Inflammatory macrophage treated with lipopolysaccharide for 4 hours (primary cell): ENCODE data around the gene MARCHF7.
"Not testable (repeated sequence)": the region's sequence is repeated elsewhere in the genome, so short reads cannot be mapped to it uniquely, and the experiment has no call there.

ENCODE experiments used
- DNase-seq: peaks from one replicate; pipeline ENCODE4 v3.0.0-alpha.2; 2020

Gene MARCHF7, protein sequence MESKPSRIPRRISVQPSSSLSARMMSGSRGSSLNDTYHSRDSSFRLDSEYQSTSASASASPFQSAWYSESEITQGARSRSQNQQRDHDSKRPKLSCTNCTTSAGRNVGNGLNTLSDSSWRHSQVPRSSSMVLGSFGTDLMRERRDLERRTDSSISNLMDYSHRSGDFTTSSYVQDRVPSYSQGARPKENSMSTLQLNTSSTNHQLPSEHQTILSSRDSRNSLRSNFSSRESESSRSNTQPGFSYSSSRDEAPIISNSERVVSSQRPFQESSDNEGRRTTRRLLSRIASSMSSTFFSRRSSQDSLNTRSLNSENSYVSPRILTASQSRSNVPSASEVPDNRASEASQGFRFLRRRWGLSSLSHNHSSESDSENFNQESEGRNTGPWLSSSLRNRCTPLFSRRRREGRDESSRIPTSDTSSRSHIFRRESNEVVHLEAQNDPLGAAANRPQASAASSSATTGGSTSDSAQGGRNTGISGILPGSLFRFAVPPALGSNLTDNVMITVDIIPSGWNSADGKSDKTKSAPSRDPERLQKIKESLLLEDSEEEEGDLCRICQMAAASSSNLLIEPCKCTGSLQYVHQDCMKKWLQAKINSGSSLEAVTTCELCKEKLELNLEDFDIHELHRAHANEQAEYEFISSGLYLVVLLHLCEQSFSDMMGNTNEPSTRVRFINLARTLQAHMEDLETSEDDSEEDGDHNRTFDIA

DNA sequence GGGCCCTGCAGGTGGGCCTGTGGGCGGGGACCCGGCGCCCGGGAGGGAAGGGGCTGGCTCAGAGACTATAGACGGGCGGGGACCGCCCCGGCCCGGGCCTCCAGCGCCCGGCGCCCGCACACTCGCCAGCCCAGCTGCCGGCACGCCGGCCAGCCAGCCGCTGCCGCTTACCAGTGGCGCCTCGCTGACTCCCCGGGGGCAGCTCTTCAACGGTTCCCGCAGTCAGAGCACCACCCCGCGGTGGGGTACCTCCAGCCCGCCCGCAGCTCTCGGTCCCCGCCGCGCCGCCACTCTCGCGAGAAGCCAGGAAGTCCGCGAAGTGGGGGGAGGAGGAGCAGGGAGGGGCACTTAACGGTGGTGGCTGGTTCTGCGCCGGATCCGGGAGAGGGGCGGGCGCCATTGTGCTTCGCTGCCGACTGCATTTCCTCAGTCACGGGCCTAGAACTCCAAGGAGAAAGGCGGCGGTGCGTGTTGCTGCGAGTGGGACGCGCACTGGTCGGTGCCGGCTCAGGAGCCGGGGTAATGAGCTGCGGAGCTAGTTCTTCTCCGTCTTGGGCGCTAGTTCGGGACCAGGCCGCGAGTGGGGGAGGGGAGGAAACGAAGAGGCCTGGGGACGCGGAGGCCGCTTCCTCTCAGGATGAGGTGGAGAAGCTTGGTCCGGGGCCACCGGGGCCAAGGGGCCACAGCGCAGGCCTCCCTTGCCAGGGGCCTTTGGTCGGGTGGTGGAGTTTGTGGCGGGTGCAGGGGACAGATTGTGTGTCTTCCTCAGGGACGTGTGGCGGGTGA is at the start of gene MARCHF7:
TSS of gene MARCHF7 (plus strand) at position 364 of the 786 bp plus-strand sequence. CDS start 16,517 bp downstream, outside the sequence.
- peak; percentile 97 for DNase-seq

DNA sequence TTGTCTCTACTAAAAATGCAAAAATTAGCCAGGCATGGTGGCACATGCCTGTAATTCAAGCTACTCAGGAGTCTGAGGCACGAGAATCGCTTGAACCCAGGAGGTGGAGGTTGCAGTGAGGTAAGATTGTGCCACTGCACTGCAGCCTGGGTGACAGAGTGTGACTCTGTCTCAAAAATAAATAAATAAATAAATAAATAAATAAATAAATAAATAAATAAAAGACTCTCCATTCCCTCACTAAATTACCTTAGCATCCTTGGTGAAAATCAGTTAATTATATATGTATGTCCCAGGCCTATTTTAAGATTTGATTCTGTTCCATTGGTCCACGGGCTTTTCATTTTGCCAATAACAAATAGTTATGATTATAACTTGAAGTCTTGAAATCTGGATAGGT is 44.9 kb upstream of the MARCHF7 start:
- not testable (repeated sequence) for DNase-seq

DNA sequence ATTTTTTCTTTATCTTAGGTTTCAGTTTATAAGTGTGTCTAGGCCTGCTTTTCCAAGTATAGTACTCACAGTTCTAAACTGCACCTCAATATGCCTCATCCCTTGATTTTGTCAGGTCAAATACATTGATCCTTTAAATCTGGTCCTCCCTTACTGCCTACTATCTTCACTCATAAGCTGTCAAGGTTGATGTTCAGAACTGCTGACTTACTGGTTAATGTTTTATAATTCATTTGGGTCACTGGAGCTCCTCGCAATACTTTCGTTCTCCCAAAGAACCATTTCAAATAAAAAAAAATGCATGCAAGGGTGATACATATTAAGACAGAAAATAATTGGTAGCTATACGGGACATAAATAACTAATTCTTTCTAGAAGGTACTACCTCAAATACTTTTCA is 41.3 kb upstream of the MARCHF7 start:
- no peak for DNase-seq

DNA sequence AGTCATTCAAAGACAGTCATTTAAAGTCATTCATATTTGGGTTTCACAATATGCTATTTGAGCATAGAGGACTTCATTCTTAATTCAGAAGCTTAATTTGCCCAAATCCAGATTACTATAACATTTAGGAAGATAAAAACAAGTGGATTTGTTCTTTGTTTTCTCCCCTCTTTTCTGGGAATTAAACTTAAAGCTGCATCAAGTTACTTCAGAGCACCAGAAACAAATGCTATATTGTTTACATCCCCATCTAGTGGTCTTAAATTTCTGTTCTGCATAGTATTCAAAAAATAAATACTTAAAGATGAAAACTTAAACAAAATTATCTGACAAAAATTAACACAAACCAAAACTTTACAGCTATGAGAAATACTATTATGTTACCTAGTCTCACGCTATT is 34.7 kb upstream of the MARCHF7 start:
- peak; percentile 27 for DNase-seq

DNA sequence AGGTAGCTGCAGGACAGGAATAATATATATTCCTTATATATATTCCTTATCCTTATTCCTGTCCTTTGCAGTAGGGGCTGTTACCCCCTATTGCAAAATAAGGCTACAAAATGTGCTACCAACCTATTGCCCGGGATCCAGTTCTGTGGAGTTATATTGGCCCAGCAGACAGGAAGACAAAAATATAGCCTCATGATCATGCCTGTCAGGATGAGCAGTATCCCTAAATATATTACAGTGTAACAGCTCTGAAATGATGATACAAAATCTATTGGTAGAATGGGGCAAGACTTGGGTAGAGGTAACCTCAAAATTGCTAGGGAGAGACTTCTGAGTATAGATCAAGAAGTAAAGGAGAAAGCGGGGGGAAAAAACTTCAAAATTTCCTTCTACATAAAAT is 31.6 kb upstream of the MARCHF7 start:
- DNase-seq, result no peak

DNA sequence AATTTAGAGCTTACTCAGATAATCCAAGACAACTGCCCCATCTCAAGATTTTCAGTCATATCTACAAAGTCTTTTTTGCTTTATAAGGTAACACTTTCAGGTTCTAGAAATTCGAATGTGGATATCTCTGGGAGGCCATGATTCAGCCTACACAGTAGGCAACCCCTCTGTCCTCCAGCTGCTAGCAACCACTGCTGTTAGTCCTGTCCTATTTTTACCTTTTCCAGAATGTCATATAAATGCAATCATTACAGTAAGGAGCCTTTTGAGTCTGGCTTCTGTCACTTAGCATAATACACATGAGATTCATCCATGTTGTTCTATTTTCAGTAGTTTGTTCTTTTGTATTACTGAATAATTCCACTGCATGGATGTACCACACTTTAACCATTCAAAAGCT is 28.5 kb upstream of the MARCHF7 start:
- no peak for DNase-seq

DNA sequence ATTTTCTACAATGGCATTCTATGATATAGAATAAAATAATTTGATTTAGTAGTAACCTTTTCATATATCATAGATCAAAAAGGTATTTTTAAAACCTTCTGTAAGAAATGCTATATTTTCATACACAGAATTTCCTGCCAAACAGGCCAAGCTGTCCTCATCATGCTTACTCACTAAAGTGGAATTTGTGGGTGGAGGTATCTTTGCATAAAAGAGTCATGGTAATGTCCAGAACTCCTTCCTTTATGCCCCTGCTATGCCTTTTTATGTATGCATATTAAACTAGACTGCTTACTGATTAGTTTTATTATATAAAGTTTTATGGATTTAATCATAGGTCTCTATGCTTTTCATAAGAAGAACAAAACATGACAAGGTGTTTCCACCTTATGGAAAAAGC is 27.5 kb upstream of the MARCHF7 start:
- no peak for DNase-seq

DNA sequence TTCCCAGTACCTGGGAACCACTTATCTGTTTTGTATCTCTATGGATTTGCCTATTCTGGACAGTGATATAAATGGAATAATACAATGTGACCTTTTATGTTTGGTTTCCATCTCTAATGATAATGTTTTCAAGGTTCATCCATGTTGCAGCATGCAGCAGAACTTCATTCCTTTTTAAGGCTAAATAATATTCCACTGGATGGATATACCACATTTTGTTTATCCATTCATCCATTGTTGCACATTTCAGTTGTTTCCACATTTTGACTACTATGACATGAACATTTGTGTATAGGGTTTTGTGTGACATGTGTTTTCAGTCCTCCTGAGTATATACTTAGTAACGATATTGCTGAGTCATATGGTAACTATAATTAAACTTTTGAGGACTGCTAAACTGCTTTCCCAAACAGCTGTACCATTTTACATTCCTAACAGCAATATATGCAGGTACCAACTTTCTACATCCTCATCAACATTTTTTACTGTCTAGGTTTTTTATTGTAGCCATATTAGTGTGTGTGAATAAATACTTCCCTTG is 17.7 kb upstream of the MARCHF7 start:
- DNase-seq, result no peak

DNA sequence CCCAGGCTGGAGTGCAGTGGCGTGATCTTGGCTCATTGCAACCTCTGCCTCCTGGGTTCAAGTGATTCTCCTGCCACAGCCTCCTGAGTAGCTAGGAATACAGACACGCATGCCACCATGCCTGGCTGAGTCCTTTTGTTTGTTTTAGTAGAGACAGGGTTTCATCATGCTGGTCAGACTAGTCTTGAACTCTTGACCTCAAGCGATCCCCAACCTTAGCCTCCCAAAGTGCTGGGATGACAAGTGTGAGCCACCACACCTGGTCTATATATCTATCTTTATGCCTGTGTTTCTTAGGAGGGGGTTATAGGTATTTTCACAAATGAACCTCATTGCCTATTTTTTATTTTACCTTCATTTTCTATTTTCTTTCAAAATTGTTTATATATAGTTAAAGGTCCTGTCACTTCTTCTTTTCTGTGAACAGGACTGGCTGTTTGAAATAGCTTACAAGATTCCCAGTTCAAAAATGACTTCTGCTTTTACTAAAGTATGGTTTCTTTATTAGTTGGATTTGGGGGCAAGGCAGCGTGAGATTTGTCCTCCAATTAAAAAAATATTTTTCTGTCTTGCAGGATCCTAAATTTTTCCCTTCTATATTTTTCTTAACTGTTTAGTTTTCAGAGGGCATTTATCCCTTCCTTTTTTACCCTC is 16.4 kb upstream of the MARCHF7 start:
- DNase-seq, result peak; percentile 83

DNA sequence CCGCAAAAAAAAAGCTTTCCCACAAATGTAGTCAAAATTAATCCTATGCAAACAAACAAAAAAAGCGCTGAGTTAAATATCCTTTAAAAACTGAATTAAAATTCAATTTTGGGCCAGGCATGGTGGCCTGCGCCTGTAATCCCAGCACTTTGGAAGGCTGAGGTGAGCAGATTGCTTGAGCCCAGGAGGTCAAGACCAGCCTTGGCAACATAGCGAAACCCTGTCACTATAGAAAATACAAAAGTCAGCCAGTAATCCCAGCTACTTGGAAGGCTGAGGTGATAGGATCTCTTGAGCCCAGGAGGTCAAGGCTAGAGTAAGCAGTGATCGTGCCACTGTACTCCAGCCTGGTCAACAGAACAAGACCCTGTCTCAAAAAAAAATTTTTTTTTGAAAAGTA is 8.8 kb upstream of the MARCHF7 start:
- no peak for DNase-seq

DNA sequence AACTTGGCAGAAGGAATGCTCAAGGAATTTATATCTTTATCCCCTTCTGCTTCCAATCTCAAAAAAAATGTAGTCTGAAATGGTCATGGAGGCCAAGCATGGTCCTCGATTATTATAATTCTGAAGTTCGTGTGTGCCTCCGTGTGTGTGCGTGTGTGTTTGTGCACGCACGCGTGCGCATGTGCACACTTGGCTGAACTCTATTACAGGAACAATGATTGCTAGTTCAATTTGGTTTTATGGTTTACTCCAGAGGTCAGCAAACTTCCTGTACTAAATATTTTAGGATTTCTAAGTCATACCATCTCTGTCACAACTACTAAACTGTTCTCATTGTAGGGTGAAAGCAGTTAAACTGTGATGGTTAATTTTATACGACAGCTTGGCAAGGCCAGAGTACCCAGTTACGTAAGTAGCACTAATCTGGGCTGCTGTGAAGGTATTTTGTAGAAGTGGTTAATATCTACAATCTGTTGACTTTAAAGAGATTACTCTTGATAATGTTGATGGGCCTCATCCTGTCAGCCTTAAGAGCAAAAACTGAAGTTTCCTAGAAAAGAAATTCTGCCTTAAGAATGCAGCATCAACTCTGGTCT is 5.8 kb upstream of the MARCHF7 start:
- DNase-seq, result no peak

DNA sequence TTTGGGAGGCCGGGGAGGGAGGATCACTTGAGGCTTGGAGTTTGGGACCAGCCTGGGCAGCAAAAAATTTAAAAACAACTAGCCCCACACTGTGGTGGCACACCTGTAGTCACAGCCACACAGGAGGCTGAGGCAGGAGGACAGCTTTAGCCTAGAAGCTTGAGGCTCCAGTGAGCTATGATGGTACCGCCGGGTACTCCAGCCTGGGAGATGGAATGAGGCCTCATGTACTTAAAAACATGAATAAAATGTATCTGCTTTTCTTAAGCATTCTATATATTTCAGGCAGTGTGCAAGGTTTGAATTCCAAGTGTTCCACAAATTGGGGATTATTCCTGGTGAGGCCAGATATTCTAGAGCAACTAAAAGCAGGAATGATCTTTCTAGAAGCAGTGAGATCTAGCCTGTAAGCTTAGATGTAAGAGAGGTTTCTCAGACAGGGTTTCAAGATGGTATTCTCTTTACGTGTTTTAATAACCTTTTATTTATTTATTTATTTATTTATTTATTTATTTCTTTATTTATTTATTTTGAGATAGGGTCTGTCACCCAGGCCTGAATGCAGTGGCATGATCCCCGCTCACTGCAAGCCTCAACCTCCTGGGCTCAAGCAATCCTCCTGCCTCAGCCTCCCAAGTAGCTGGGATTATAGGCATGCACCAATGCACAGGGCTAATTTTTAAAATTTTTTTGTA is 4.1 kb upstream of the MARCHF7 start:
- DNase-seq, result no peak

DNA sequence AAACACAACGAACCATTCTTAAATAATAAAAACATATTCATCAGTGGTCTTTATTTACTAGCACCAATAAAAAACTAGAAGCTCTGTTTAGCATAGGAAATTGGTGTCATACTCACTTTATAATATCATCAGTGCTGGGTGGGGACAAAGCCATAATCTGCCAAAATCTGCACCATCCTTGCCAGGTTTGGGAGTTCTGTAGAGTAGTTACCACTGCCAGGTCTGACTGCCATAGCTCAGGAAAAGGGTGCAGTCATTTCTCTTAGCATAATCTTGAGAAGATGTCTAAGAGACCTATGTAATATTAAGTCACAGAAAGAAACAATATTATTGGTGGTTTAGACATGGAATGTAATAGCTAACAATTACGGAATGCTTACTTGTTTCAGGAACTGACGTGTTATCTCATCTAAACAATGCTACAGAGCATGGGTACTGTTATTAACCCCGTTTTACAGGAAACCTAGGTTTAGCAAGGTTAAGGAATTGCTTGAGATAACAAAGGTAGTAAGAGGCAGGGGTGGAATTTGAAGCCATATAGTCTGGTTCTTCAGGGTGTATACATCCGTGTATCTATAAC is 1.6 kb upstream of the MARCHF7 start:
- peak; percentile 18 for DNase-seq

DNA sequence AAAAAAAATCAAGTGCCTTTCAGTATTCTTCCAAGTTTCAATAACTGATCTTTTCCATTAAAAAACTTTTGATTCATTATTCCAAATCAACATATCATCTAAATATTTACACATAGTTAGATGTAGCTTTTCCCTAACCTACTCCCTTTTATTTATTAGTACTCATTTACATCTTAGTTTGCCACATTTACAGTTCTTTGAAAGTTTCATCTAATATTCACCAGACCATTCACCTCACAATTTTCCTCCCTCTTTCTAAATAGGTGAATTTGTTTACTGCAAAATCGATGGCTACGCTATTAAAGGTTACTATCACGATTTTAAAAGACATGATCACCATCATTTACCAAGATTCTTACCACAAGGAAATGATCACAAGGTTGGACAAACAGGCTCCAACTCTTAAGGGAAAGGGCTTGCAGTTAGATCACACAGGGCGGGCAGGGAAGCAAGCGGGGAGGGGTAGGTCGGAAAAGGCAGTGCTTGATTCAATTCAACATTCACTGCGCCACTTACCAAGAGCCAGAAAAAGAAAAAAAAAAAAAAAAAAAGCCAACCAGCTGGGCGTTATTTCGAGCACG is 654 bp upstream of the MARCHF7 start:
- DNase-seq, result no peak

DNA sequence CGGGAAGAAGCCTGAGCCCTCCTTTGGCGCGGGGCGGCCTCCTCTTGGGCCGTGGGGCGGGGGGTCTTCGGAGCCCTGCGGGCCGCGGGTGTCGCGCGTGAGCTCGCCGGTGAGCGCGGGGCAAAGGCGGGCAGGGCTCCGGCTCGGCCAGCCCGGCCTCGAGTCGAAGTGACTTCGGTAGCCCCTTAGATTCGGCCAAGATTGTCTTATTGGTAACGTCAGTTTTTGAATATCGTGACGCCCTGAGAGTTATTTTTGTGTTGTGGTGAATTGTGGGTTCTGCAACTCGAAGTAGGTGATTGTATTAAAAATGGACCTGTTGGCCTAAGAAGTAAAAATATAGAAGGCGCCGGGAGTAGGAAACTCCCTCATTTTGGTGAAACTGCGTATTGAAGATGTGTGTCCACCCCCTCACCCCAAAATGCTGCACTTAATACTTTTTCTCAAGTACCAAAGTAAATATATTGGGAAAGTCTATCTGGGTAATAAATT is 669 bp downstream of the MARCHF7 start:
- DNase-seq, result peak; percentile 32

DNA sequence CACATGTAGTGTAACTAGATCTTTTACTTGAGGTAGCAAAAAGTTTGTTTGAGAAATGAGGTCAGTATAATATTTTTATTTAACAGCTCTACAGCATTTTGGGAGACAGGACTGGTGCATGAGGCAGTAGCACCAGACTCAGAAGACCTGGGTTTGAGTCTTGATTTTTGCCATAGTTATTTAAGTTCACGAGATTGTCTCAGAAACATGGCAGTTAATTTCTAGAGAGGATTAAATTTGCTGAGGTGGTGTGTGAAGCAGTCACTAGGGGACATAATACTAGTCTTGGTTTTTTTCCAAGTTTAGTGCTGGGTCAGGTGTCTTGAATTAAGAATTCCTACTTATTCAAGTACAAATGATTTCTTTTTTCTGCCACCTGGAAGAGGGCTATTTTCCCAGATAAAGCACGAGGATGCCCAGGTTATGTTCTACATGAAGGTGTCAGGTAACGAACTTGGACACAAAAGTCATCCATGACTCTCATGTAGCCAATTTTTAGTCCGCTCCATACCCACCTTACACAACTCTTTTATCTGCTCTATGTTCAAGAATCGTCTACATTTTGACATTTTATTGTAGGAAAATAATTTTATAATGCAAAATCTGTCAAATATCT is 1.4 kb downstream of the MARCHF7 start:
- peak; percentile 11 for DNase-seq

DNA sequence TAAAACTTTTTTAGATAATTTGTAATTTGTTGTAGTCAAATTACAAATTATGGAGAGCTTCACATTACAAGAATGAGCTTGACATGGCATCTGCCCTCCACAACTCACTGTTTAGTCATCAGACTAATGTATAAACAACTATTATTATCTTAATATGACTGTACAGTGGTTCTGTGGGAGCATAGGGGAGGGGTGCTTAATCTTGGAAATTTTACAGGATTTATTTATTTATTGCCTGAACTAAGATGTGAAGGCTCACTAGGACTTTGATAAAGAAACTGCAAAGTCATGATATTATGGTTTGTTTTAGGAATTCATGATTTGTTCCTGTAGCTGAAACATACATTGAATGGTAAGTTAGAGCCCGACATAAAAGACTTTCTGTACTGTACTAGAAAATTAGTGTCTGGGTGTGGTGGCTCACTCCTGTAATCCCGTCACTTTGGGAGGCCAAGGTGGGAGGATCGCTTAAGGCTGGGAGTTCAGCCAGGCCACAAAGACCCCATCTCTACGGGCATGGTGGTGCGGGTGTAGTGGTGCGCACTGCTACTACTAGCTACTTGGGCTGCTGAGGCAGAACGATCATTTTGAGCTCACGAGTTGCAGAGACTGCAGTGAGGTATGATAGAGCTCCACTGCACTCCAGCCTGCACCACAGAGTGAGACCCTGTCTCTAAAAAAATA is 2.1 kb downstream of the MARCHF7 start:
- no peak for DNase-seq

DNA sequence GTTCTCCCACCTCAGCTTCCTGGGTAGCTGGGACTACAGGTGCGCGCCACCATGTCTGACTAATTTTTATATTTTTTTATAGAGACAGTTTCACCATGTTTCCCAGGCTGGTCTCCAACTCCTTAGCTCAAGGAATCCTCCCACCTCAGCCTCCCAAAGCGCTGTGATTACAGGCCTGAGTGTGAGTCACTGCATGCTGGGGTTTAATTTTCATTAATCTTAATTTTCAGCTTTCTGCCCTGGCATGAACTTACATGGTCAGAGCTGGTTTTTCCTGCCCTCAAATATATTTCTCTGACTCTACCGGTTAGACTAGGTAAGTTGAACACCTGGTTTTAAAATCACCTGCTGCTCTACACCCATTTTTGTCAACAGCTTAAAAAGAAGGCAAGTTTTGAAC is 3.1 kb downstream of the MARCHF7 start:
- DNase-seq, result no peak

DNA sequence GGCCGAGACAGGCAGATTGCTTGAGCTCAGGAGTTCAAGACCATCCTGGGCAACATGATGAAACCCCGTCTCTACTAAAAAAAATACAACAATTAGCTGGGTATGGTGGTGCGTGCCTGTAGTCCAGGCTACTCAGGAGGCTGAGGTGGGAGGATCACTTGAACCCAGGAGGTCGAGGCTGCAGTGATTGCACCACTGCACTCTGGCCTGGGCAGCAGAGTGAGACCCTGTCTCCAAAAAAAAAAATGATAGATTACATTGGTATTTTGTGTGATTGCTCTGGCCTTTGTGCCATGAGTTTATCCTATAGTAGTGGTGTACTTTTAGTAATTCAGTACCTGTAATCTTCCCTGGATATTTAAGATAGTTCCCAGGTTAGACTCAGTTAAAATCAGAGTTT is 4.1 kb downstream of the MARCHF7 start:
- not testable (repeated sequence) for DNase-seq

DNA sequence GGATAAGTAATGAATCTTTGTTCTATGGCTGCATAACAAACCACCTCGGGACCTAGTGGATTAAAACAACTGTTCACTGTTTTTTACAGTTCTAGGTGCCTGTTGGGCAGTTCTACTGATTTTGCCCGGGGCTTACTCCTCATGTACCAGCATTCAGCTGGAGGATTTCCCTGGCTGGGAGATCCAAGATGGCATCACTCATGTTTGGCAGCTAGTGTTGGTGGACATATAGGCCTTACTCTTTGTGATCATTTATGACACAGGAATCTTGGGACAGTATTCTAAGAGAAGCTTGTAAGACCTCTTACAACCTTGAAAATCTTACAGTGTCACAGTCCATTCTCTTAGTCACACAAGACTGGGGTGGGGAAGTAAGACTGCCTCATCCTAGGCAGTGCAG is 4.6 kb downstream of the MARCHF7 start:
- peak; percentile 3 for DNase-seq
